ENCODE measurements around the gene AAMP. TPM values are rescaled to one million over a fixed set of nuclear protein-coding genes. Genes with fewer than 3 reads are reported as not detected.
A peak's percentile ranks its signal among the peaks of the same experiment; 100 is the strongest.

Gene AAMP
- total RNA-seq, 2 donors from 2014 or later, result 95.9 to 97.5 TPM

DNA sequence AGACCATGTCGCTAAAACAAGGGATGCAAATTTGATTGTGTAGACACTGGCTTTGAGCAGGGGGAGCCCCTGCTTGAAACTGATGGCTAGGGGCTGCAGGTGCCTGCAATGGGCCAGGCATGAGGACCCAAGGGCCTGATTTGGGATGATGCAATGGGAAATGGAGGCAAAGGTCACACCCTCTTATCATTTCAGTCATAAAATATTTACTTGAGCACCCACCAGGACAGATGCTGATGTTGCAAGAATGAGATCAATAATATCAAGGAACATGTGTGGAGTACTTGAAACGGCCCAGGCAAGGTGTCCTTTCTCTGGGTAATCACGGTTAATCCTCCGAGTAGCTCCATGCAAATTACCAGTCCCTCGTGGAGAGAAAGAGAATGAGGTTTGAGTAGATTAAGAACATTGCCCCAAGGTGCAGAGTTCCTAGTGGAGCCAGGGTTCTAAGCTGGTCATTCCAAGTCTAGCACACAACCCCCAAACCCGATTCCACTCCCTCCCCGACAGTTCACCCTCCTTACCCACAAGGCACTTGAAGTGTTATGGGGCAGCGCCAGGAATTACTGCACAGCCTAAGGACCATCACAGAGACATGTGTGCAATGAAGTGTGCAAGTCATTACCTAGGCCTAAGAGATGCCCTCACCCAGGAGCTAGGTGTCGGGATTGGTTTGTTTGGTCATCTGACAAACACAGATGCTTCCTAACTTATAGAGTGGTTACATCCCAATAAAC is 36.4 kb upstream of the AAMP start:
- Histone ChIP-seq H3K9me3 (no peaks in the 10 kb centered on the region), H3K36me3 (no peaks in the 10 kb centered on the region), H3K27me3 (replicated peaks; ENCODE audit: insufficient read depth) (no peaks in the 10 kb centered on the region), H3K27ac (no peak overlapping the region), H3K4me1 (ENCODE audit: control insufficient read depth in 1 of 2, low read depth in 2 of 2) (peaks cover 0 to 11% of the 10 kb centered on the region in 2 donors), H3K4me3 (no peak overlapping the region)
- no peak for DNase-seq (ENCODE audit: low spot score)
- no peak for ATAC-seq (ENCODE audit: insufficient number of reproducible peaks, low FRiP score, low read depth)
- no peak for TF ChIP-seq CTCF (IDR thresholded peaks at IDR 0.05)

GRCh38 chr2:218305383-218305782 is 35.4 kb upstream of the AAMP start:
- Histone ChIP-seq H3K27ac (no peak overlapping the region), H3K4me3 (no peak overlapping the region)

DNA sequence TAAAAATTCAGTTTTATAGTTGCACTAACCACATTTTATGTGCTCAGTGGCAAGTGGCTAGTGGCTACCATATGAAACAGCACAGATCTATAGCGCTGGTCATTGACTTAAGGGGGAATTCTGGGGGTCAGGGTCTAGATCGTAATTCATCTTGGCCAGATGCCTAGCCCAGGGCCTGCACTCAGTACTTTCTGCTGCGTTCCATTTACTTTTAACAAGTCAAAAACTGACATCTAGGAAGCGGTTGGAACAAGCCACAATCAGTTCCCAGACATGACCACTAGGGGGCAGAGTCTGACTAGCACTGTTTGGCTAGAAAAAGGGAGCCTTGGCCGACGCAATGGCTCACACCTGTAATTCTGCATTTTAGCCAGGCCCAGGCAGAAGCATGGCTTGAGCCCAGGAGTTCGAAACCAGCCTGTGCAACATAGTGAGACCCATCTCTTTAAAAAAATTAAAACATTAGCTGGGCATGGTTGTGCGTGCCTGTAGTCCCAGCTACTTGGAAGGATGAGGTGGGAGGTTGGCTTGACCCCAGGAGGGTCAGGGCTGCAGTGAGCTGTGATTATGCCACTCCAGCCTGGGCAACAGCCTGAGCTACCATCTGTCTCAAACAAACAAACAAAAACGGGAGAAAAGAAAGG is 31.4 kb upstream of the AAMP start:
- Histone ChIP-seq H3K27ac (no peak overlapping the region), H3K4me3 (no peak overlapping the region), H3K27me3 (replicated peaks; ENCODE audit: insufficient read depth) (no peaks in the 10 kb centered on the region), H3K36me3 (no peaks in the 10 kb centered on the region), H3K9me3 (no peaks in the 10 kb centered on the region), H3K4me1 (ENCODE audit: control insufficient read depth in 1 of 2, low read depth in 2 of 2) (peaks cover 14 to 35% of the 10 kb centered on the region in 2 donors)
- DNase-seq (ENCODE audit: low spot score) (peak; percentile 58), ATAC-seq (ENCODE audit: insufficient number of reproducible peaks, low FRiP score, low read depth) (peak; percentile 40)
- peak; percentile 99 for TF ChIP-seq CTCF (IDR thresholded peaks at IDR 0.05)

More at GRCh38 chr2:218305383-218305782, 35.4 kb upstream of the AAMP start:
- Histone ChIP-seq H3K27me3 (replicated peaks; ENCODE audit: insufficient read depth) (no peaks in the 10 kb centered on the region), H3K36me3 (no peaks in the 10 kb centered on the region), H3K4me1 (ENCODE audit: control insufficient read depth in 1 of 2, low read depth in 2 of 2) (peaks cover 0 to 11% of the 10 kb centered on the region in 2 donors), H3K9me3 (no peaks in the 10 kb centered on the region)
- DNase-seq (ENCODE audit: low spot score) (no peak), ATAC-seq (ENCODE audit: insufficient number of reproducible peaks, low FRiP score, low read depth) (no peak)
- TF ChIP-seq CTCF (IDR thresholded peaks at IDR 0.05), result no peak

- Histone ChIP-seq H3K9me3 (no peaks in the 10 kb centered on the region), H3K36me3 (no peaks in the 10 kb centered on the region), H3K4me3 (no peak overlapping the region), H3K4me1 (ENCODE audit: control insufficient read depth in 1 of 2, low read depth in 2 of 2) (peaks cover 22 to 35% of the 10 kb centered on the region in 2 donors), H3K27ac (no peak overlapping the region), H3K27me3 (replicated peaks; ENCODE audit: insufficient read depth) (no peaks in the 10 kb centered on the region)
- DNase-seq (ENCODE audit: low spot score) (no peak), ATAC-seq (ENCODE audit: insufficient number of reproducible peaks, low FRiP score, low read depth) (no peak)
- no peak for TF ChIP-seq CTCF (IDR thresholded peaks at IDR 0.05)
These were observed 30.2 kb upstream of the AAMP start for GRCh38 chr2:218300141-218300540.

DNA sequence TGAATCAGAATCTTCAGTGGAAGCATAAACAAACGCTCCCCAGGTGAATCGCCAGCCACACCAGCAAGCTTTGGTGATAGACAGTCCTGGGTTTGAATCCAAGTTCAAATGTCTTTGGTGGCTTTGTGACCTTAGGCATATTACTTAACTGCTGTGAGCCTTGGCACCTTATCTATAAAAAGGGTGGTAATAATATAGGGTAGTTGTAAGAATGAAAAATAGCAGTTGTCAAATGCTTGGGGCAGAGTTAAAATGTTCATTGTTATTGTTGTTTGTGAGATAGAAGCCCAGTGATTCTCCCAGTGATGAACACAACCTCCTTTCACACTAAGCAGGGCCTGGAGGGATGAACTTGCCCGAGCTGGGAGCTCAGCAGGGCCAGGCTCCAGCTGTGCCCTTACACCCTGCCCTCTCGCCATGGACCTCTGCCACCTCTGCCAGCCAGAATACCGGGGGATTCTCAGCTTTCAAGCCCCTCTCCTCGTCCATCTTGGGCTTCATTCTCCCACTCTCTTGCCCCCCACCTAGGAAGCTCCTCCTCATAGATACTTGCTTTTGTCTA is 28.5 kb upstream of the AAMP start:
- Histone ChIP-seq H3K27ac (peak overlapping the region; percentile 96 to 99), H3K27me3 (replicated peaks; ENCODE audit: insufficient read depth) (no peaks in the 10 kb centered on the region)

More for the DNA sequence above, 28.5 kb upstream of the AAMP start:
- TF ChIP-seq CTCF (IDR thresholded peaks at IDR 0.05), result no peak
- H3K36me3 ChIP-seq, result no peaks in the 10 kb centered on the region
- DNase-seq (ENCODE audit: low spot score) (no peak), ATAC-seq (ENCODE audit: insufficient number of reproducible peaks, low FRiP score, low read depth) (no peak)
- no peaks in the 10 kb centered on the region for H3K9me3 ChIP-seq
- peaks cover 39 to 53% of the 10 kb centered on the region in 2 donors for H3K4me1 ChIP-seq (ENCODE audit: control insufficient read depth in 1 of 2, low read depth in 2 of 2)
- H3K4me3 ChIP-seq, result peak overlapping the region; percentile 33

Data from thoracic aorta (tissue), 2 donors.